Naive thymus-derived CD4-positive, alpha-beta T cell (primary cell): Measurements from ENCODE around the gene CBX7. TPM values are rescaled to one million over a fixed set of nuclear protein-coding genes. Genes with fewer than 3 reads are reported as not detected.

Experiments used
- ATAC-seq: fragments of 150-1000 bp; cut with Tn5 transposase; 2 replicates; pipeline ENCODE4 v1.10.0; 2021; ENCODE audit warnings: mild to moderate bottlenecking, moderate library complexity
- CTCF ChIA-PET: fragments of 350-600 bp; sonication (Branson Sonifier 250); formaldehyde crosslinking; loops from one replicate; lab custom pipeline; 2021; ENCODE audit warnings: antibody characterized with exemption; lab: Charles Lee
- POLR2A ChIA-PET: fragments of 350-600 bp; sonication (Branson Sonifier 250); formaldehyde crosslinking; loops from one replicate; lab custom pipeline; 2021; ENCODE audit warnings: antibody characterized with exemption, inconsistent platforms; lab: Charles Lee
- DNase-seq, 9 donors: peaks; one replicate each; pipeline versions ENCODE4 v3.0.0 to v3.0.0-alpha.2; 2020 to 2022; ENCODE audit warnings: mixed read lengths in 1 of 9
- H3K27ac ChIP-seq: one replicate; pipeline ENCODE4 v1.7.0; 2013; ENCODE audit warnings: mild to moderate bottlenecking, low read depth, low read length, moderate library complexity
- H3K27me3 ChIP-seq, 2 donors: one replicate each; pipeline ENCODE4 v1.7.0; 2013; ENCODE audit warnings: low read length in 2 of 2, mild to moderate bottlenecking in 2 of 2, moderate library complexity in 2 of 2; ENCODE audit not compliant: control insufficient read depth in 2 of 2, insufficient read depth in 2 of 2
- H3K36me3 ChIP-seq, 3 experiments: 1 replicate in 2 of 3; 2 replicates in 1 of 3; pipeline ENCODE4 v1.7.0; 2013; ENCODE audit warnings: low read length in 3 of 3, mild to moderate bottlenecking in 3 of 3, moderate library complexity in 1 of 3; ENCODE audit not compliant: insufficient read depth in 3 of 3, control insufficient read depth in 2 of 3
- H3K4me1 ChIP-seq, 2 donors: one replicate each; pipeline ENCODE4 v1.7.0; 2013; ENCODE audit warnings: low read length in 2 of 2, mild to moderate bottlenecking in 2 of 2, moderate library complexity in 1 of 2; ENCODE audit not compliant: control insufficient read depth in 2 of 2, insufficient read depth in 2 of 2
- H3K4me3 ChIP-seq: 2 replicates; pipeline ENCODE4 v1.7.0; 2013; ENCODE audit warnings: mild to moderate bottlenecking, low read length
- H3K9me3 ChIP-seq, 3 experiments: 1 replicate in 2 of 3; 2 replicates in 1 of 3; pipeline ENCODE4 v1.7.0; 2013; ENCODE audit warnings: low read length in 3 of 3; ENCODE audit not compliant: control insufficient read depth in 2 of 3
- H3K27ac Mint-ChIP-seq, 9 donors: one replicate each; pipeline ENCODE4 v1.8.0; 2020 to 2022; ENCODE audit warnings: mixed read lengths in 9 of 9, mild to moderate bottlenecking in 8 of 9, moderate library complexity in 5 of 9, inconsistent platforms in 2 of 9
- H3K27me3 Mint-ChIP-seq, 5 donors: one replicate each; pipeline ENCODE4 v1.8.0; 2021 to 2022; ENCODE audit warnings: mixed read lengths in 5 of 5, mild to moderate bottlenecking in 1 of 5
- H3K36me3 Mint-ChIP-seq, 5 donors: one replicate each; pipeline ENCODE4 v1.8.0; 2020 to 2022; ENCODE audit warnings: mixed read lengths in 5 of 5, mild to moderate bottlenecking in 3 of 5, inconsistent platforms in 1 of 5
- H3K4me1 Mint-ChIP-seq, 7 donors: one replicate each; pipeline ENCODE4 v1.8.0; 2020 to 2022; ENCODE audit warnings: mixed read lengths in 7 of 7, mild to moderate bottlenecking in 3 of 7, inconsistent platforms in 1 of 7
- H3K4me3 Mint-ChIP-seq, 10 donors: one replicate each; pipeline ENCODE4 v1.8.0; 2020 to 2022; ENCODE audit warnings: mild to moderate bottlenecking in 10 of 10, mixed read lengths in 10 of 10, moderate library complexity in 6 of 10, inconsistent platforms in 2 of 10
- H3K9me3 Mint-ChIP-seq, 11 donors: one replicate each; pipeline ENCODE4 v1.8.0; 2020 to 2022; ENCODE audit warnings: mixed read lengths in 11 of 11, mild to moderate bottlenecking in 4 of 11, inconsistent platforms in 1 of 11, moderate library complexity in 1 of 11
- intact Hi-C, 2 donors: fragments of 100-400 bp; cut with micrococcal nuclease; formaldehyde crosslinking; loops; one replicate each; pipeline ENCODE4 v1.15.1; 2023
- polyA plus RNA-seq, 2 donors: library from polyadenylated mRNA; unstranded; fragments of 300-500 nt; fragmentation: Illumina TruSeq; gene quantifications; one replicate each; pipeline ENCODE4 v1.2.3, GENCODE V29; 2021
- total RNA-seq, 6 experiments: library from RNA in 5 of 6; stranded (reverse) in 5 of 6; gene quantifications; 1 replicate in 5 of 6; 2 replicates in 1 of 6; pipeline ENCODE4 v1.2.3 and lab custom pipeline; 2021 to 2026

Gene CBX7
- total and polyA plus RNA-seq, 7 experiments from 2014 or later, result 14.2 to 164 (median 74.9) TPM

- Mint-ChIP-seq H3K36me3 (peaks cover 0 to 2% (median 0%) of the 10 kb centered on the region in 5 donors), H3K27ac (no peak overlapping the region), H3K9me3 (peaks cover 0 to 1% (median 0%) of the 10 kb centered on the region in 11 donors), H3K27me3 (no peaks in the 10 kb centered on the region), H3K4me3 (no peak overlapping the region), H3K4me1 (peaks cover 5 to 39% (median 11%) of the 10 kb centered on the region in 7 donors)
- ChIA-PET POLR2A (interaction anchor here (0.6 to 0.7 kb wide), 2 partner anchors 13 to 19 kb away, joined by 3 read pairs; no protein-coding TSS in a partner anchor), CTCF (interaction anchor here (0.6 to 1.6 kb wide), 4 partner anchors 110 to 402 kb away, joined by 3 to 16 read pairs (median 4); no protein-coding TSS in a partner anchor)
- no peak for ATAC-seq
- intact Hi-C loops, result no loop called here
- H3K36me3 ChIP-seq, result no peaks in the 10 kb centered on the region
- H3K9me3 ChIP-seq, result no peaks in the 10 kb centered on the region
- H3K27ac ChIP-seq, result no peak overlapping the region
- H3K27me3 ChIP-seq, result no peaks in the 10 kb centered on the region
- no peak for DNase-seq
- peaks cover 6 to 28% of the 10 kb centered on the region in 2 donors for H3K4me1 ChIP-seq
- H3K4me3 ChIP-seq, result no peak overlapping the region
Measured at GRCh38 chr22:39114112-39114511, 38.4 kb downstream of the CBX7 start.

GRCh38 chr22:39110631-39111561, 41.6 kb downstream of the CBX7 start:
- H3K4me3 ChIP-seq, result no peak overlapping the region
- H3K27me3 ChIP-seq, result no peaks in the 10 kb centered on the region
- H3K36me3 ChIP-seq, result no peaks in the 10 kb centered on the region
- Mint-ChIP-seq H3K27me3 (no peaks in the 10 kb centered on the region), H3K4me1 (peaks cover 0 to 22% (median 0%) of the 10 kb centered on the region in 7 donors), H3K4me3 (no peak overlapping the region), H3K9me3 (peaks cover 0 to 1% (median 0%) of the 10 kb centered on the region in 11 donors), H3K27ac (peak overlapping the region in 1 of 9 donors; percentile 17), H3K36me3 (peaks cover 0 to 2% (median 0%) of the 10 kb centered on the region in 5 donors)
- H3K4me1 ChIP-seq, result peaks cover 0 to 5% of the 10 kb centered on the region in 2 donors
- POLR2A ChIA-PET, result interaction anchor here (1.4 kb wide), 1 partner anchor 16 kb away, joined by 3 read pairs; no protein-coding TSS in a partner anchor
- CTCF ChIA-PET, result interaction anchor here (1.7 kb wide), 1 partner anchor 108 kb away, joined by 8 read pairs; no protein-coding TSS in a partner anchor
- no peak overlapping the region for H3K27ac ChIP-seq
- no peak for ATAC-seq
- DNase-seq, result no peak
- H3K9me3 ChIP-seq, result no peaks in the 10 kb centered on the region
- intact Hi-C loops, result no loop called here

GRCh38 chr22:39109361-39109760, 43.1 kb downstream of the CBX7 start:
- H3K9me3 Mint-ChIP-seq, result peaks cover 0 to 1% (median 0%) of the 10 kb centered on the region in 11 donors
- Histone ChIP-seq H3K27ac (no peak overlapping the region), H3K4me3 (no peak overlapping the region), H3K9me3 (no peaks in the 10 kb centered on the region), H3K4me1 (no peaks in the 10 kb centered on the region), H3K36me3 (no peaks in the 10 kb centered on the region), H3K27me3 (no peaks in the 10 kb centered on the region)
- peaks cover 0 to 12% (median 0%) of the 10 kb centered on the region in 7 donors for H3K4me1 Mint-ChIP-seq
- DNase-seq (no peak), ATAC-seq (no peak)
- intact Hi-C loops, result no loop called here
- H3K27ac Mint-ChIP-seq, result no peak overlapping the region
- no peak overlapping the region for H3K4me3 Mint-ChIP-seq
- CTCF ChIA-PET, result no interaction called here
- POLR2A ChIA-PET, result interaction anchor here (1.6 kb wide), 1 partner anchor 19 kb away, joined by 4 read pairs; no protein-coding TSS in a partner anchor
- H3K36me3 Mint-ChIP-seq, result peaks cover 0 to 2% (median 0%) of the 10 kb centered on the region in 5 donors
- no peaks in the 10 kb centered on the region for H3K27me3 Mint-ChIP-seq

DNA sequence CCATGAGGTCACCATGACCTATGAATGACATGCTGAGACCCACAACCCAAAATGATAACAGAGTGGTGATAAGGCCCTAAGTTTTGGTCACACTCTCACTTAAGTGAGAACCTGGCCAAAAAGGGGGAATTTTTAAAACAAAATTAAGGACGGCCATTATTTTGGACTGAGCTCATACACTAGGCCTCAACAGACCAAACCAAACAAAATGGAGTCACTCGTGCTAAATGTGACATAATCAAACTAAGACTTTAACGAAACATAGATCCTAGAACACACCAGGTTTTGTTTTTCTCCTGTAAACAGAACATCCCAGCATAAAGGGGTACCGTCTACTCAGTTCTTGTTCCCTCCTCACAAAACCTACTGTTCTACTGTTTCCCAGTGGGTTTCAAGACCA, 44.0 kb downstream of the CBX7 start:
- Histone ChIP-seq H3K9me3 (no peaks in the 10 kb centered on the region), H3K27me3 (no peaks in the 10 kb centered on the region), H3K27ac (no peak overlapping the region), H3K4me1 (no peaks in the 10 kb centered on the region), H3K4me3 (no peak overlapping the region), H3K36me3 (no peaks in the 10 kb centered on the region)
- CTCF ChIA-PET, result no interaction called here
- ATAC-seq (no peak), DNase-seq (no peak)
- H3K4me1 Mint-ChIP-seq, result peaks cover 0 to 7% (median 0%) of the 10 kb centered on the region in 7 donors
- H3K9me3 Mint-ChIP-seq, result peaks cover 0 to 1% (median 0%) of the 10 kb centered on the region in 11 donors
- POLR2A ChIA-PET, result interaction anchor here (1.6 kb wide), 1 partner anchor 18 kb away, joined by 4 read pairs; no protein-coding TSS in a partner anchor
- H3K27me3 Mint-ChIP-seq, result no peaks in the 10 kb centered on the region
- H3K27ac Mint-ChIP-seq, result no peak overlapping the region
- intact Hi-C loops, result no loop called here
- H3K36me3 Mint-ChIP-seq, result no peaks in the 10 kb centered on the region
- no peak overlapping the region for H3K4me3 Mint-ChIP-seq

- H3K27ac ChIP-seq, result no peak overlapping the region
- Mint-ChIP-seq H3K4me3 (no peak overlapping the region), H3K36me3 (peaks cover 0 to 2% (median 0%) of the 10 kb centered on the region in 5 donors), H3K27me3 (no peaks in the 10 kb centered on the region), H3K9me3 (peaks cover 0 to 1% (median 0%) of the 10 kb centered on the region in 11 donors), H3K27ac (no peak overlapping the region), H3K4me1 (peaks cover 0 to 5% (median 0%) of the 10 kb centered on the region in 7 donors)
- no peaks in the 10 kb centered on the region for H3K27me3 ChIP-seq
- no peaks in the 10 kb centered on the region for H3K4me1 ChIP-seq
- no peaks in the 10 kb centered on the region for H3K9me3 ChIP-seq
- H3K4me3 ChIP-seq, result no peak overlapping the region
- H3K36me3 ChIP-seq, result no peaks in the 10 kb centered on the region
- no peak for DNase-seq
- ATAC-seq, result no peak
- ChIA-PET CTCF (no interaction called here), POLR2A (interaction anchor here (0.6 kb wide), 1 partner anchor 148 kb away, joined by 3 read pairs; no protein-coding TSS in a partner anchor)
- intact Hi-C loops, result no loop called here
Measured at GRCh38 chr22:39106326-39106725, 46.2 kb downstream of the CBX7 start.

GRCh38 chr22:39103431-39103830, 49.0 kb downstream of the CBX7 start:
- Mint-ChIP-seq H3K27me3 (no peaks in the 10 kb centered on the region), H3K4me1 (peaks cover 4 to 22% (median 18%) of the 10 kb centered on the region in 7 donors), H3K36me3 (peaks cover 0 to 2% (median 0%) of the 10 kb centered on the region in 5 donors), H3K9me3 (no peaks in the 10 kb centered on the region), H3K27ac (peak overlapping the region in 1 of 9 donors; percentile 25), H3K4me3 (no peak overlapping the region)
- Histone ChIP-seq H3K4me3 (no peak overlapping the region), H3K9me3 (no peaks in the 10 kb centered on the region), H3K4me1 (peaks cover 12 to 22% of the 10 kb centered on the region in 2 donors), H3K27me3 (no peaks in the 10 kb centered on the region), H3K36me3 (no peaks in the 10 kb centered on the region), H3K27ac (no peak overlapping the region)
- DNase-seq, result no peak
- CTCF ChIA-PET, result interaction anchor here (0.6 kb wide), 1 partner anchor 96 kb away, joined by 3 read pairs; no protein-coding TSS in a partner anchor
- intact Hi-C loops, result no loop called here
- POLR2A ChIA-PET, result interaction anchor here (0.7 kb wide), 1 partner anchor 10 kb away, joined by 6 read pairs; no protein-coding TSS in a partner anchor
- ATAC-seq, result no peak
